Activated naive CD8-positive, alpha-beta T cell treated with anti-CD3 and anti-CD28 coated beads, Interleukin-2, amount 10 ng/mL, durations not matched to agents 7 days and 5 days (primary cell): ENCODE data around the gene FOXO1. TPM values are rescaled to one million over a fixed set of nuclear protein-coding genes. Genes with fewer than 3 reads are reported as not detected.
"Not testable (repeated sequence)": the region's sequence is repeated elsewhere in the genome, so short reads cannot be mapped to it uniquely, and the experiment has no call there.

Experiments used
- ATAC-seq: fragments of 150-1000 bp; cut with Tn5 transposase; one replicate; pipeline ENCODE4 v1.10.0; 2021; ENCODE audit warnings: low read depth, moderate library complexity
- POLR2A ChIA-PET: fragments of 350-600 bp; sonication (Branson Sonifier 250); formaldehyde crosslinking; loops from one replicate; lab custom pipeline; 2021; ENCODE audit warnings: antibody characterized with exemption; lab: Charles Lee
- DNase-seq: peaks from one replicate; pipeline ENCODE4 v3.0.0; 2021
- H3K27ac Mint-ChIP-seq: one replicate; pipeline ENCODE4 v1.8.0; 2022; ENCODE audit warnings: mild to moderate bottlenecking, mixed read lengths
- H3K27me3 Mint-ChIP-seq: one replicate; pipeline ENCODE4 v1.8.0; 2022; ENCODE audit warnings: mild to moderate bottlenecking, moderate library complexity, mixed read lengths
- H3K36me3 Mint-ChIP-seq: one replicate; pipeline ENCODE4 v1.8.0; 2021; ENCODE audit warnings: mild to moderate bottlenecking, mixed read lengths
- H3K4me1 Mint-ChIP-seq: one replicate; pipeline ENCODE4 v1.8.0; 2021; ENCODE audit warnings: mixed read lengths
- H3K4me3 Mint-ChIP-seq: one replicate; pipeline ENCODE4 v1.8.0; 2022; ENCODE audit warnings: mild to moderate bottlenecking, moderate library complexity, mixed read lengths
- H3K9me3 Mint-ChIP-seq: one replicate; pipeline ENCODE4 v1.8.0; 2021; ENCODE audit warnings: mixed read lengths
- total RNA-seq, 2 experiments: library from RNA; stranded (reverse); gene quantifications; one replicate each; pipeline ENCODE4 v1.2.3, GENCODE V29; 2021

Gene FOXO1
- total RNA-seq, 2 experiments from 2014 or later: 36.7 to 39.8 TPM

GRCh38 chr13:40676007-40676406 is 9.6 kb upstream of the FOXO1 start:
- DNase-seq (no peak), ATAC-seq (no peak)
- H3K4me1 Mint-ChIP-seq: peaks cover 10% of the 10 kb centered on the region
- H3K27ac Mint-ChIP-seq: no peak overlapping the region
- no peaks in the 10 kb centered on the region for H3K27me3 Mint-ChIP-seq
- H3K36me3 Mint-ChIP-seq: no peaks in the 10 kb centered on the region
- H3K9me3 Mint-ChIP-seq: peaks cover 1% of the 10 kb centered on the region
- H3K4me3 Mint-ChIP-seq: no peak overlapping the region
- POLR2A ChIA-PET: no interaction called here

DNA sequence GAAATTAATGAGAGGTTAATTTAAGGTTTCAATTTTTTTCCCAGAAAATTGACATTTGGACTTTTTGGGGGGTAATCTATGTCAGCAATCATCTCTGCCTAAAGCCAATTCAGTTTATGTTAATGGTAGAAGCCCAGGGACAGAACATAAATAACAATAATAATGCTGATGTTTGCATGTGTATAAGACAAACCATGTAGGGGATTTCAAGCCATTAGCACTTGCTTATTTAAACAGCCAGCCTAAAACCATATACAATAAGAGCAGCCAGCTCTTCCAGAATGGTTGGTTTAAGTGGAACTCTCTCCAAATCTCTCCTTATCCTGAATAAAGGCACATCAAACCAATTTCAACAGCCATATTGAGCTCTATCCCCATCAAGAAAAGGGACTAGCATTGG is 7.0 kb upstream of the FOXO1 start:
- ATAC-seq (no peak), DNase-seq (no peak)
- H3K4me1 Mint-ChIP-seq: peaks cover 16% of the 10 kb centered on the region
- no peak overlapping the region for H3K27ac Mint-ChIP-seq
- no peak overlapping the region for H3K4me3 Mint-ChIP-seq
- peaks cover 1% of the 10 kb centered on the region for H3K9me3 Mint-ChIP-seq
- H3K27me3 Mint-ChIP-seq: no peaks in the 10 kb centered on the region
- POLR2A ChIA-PET: interaction anchor here (0.7 kb wide), 1 partner anchor 93 kb away, joined by 3 read pairs; no protein-coding TSS in a partner anchor
- H3K36me3 Mint-ChIP-seq: no peaks in the 10 kb centered on the region

DNA sequence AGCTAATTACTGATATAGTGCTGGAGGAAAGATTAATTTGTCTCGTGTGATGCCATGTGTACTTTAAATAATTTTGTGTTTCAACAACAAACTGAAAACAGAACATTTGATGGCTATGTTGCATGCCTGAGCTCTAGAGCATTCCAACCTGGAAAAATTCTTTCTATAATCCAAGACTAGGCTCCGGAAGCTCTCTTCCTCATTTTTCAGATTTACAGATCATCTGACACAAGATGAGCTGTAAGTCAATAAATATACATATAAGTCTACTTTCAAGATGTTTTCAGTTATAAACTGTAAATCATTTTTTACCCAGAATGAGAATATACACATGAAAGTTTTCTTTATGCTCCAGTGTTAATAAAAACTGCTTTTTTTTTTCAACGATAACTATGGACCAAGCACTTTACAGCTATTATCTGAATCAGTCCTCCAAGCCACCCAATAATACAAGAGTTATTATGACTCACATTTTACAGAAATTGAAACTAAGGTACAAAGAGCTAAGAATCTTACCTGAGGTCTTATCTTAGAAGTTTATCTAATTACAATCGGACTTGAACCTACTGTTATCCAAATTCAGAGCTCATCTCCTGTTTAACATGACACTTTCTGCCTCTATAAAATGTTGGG is 6.4 kb upstream of the FOXO1 start:
- H3K4me1 Mint-ChIP-seq: peaks cover 21% of the 10 kb centered on the region
- DNase-seq (no peak), ATAC-seq (no peak)
- POLR2A ChIA-PET: interaction anchor here (0.7 kb wide), 1 partner anchor 94 kb away, joined by 3 read pairs; no protein-coding TSS in a partner anchor
- no peaks in the 10 kb centered on the region for H3K36me3 Mint-ChIP-seq
- H3K27ac Mint-ChIP-seq: no peak overlapping the region
- H3K9me3 Mint-ChIP-seq: peaks cover 1% of the 10 kb centered on the region
- no peak overlapping the region for H3K4me3 Mint-ChIP-seq
- no peaks in the 10 kb centered on the region for H3K27me3 Mint-ChIP-seq

- Mint-ChIP-seq H3K4me3 (no peak overlapping the region), H3K27me3 (no peaks in the 10 kb centered on the region), H3K9me3 (peaks cover 1% of the 10 kb centered on the region), H3K4me1 (peaks cover 28% of the 10 kb centered on the region), H3K27ac (no peak overlapping the region), H3K36me3 (no peaks in the 10 kb centered on the region)
- DNase-seq (no peak), ATAC-seq (no peak)
- POLR2A ChIA-PET: no interaction called here
Measured at GRCh38 chr13:40671956-40672764, 5.7 kb upstream of the FOXO1 start.

DNA sequence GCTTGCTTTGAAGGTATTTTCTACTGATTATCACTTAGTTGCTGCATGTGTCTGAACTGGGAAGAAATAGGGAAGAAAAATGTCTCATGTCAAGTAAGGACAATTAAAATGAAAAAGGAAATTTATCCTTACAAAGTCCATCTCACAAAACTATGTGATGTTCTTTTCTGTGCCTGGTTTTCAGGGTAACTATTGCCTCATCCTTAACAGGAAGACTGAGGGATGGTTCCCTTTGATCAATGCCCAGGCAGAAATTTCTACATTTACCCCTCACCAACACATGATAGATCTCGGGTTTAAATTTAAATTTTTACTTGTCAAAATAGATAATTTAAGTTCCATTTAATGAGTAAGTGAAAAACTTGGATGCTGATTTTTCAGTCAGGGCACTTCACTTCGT is 3.9 kb upstream of the FOXO1 start:
- Mint-ChIP-seq H3K27ac (no peak overlapping the region), H3K36me3 (no peaks in the 10 kb centered on the region), H3K4me1 (peaks cover 28% of the 10 kb centered on the region), H3K9me3 (peaks cover 1% of the 10 kb centered on the region), H3K4me3 (no peak overlapping the region), H3K27me3 (no peaks in the 10 kb centered on the region)
- ATAC-seq (no peak), DNase-seq (no peak)
- POLR2A ChIA-PET: no interaction called here

DNA sequence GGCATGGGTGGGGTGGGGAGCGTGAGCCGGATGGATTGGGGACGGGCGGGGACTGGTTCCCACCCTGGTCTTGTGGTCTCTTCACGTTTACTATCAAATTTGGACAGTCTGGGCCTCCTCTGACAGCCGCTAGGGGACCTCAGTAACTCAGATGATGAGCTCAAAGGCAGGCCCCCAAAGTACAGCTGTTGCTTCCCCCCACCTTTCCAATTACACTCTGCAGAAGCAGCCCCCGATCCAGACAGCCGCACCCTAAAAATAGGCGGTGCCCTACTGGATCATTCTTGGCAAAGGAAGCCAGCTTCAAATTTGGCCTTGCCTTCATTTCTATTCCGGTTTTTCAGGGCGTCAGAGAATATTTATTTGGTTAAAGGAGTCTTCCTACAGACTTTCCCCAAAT is 1.9 kb upstream of the FOXO1 start:
- no peaks in the 10 kb centered on the region for H3K27me3 Mint-ChIP-seq
- POLR2A ChIA-PET: interaction anchor here (1.0 to 1.8 kb wide), 3 partner anchors 279 to 599 kb away, joined by 3 to 7 read pairs (median 5); no protein-coding TSS in a partner anchor
- H3K4me3 Mint-ChIP-seq: peak overlapping the region; percentile 90
- H3K36me3 Mint-ChIP-seq: peaks cover under 1% of the 10 kb centered on the region
- peaks cover 31% of the 10 kb centered on the region for H3K4me1 Mint-ChIP-seq
- no peak for ATAC-seq
- DNase-seq: peak; percentile 43
- peak overlapping the region; percentile 40 for H3K27ac Mint-ChIP-seq
- H3K9me3 Mint-ChIP-seq: no peaks in the 10 kb centered on the region

- ATAC-seq (no peak), DNase-seq (no peak)
- Mint-ChIP-seq H3K36me3 (peaks cover 2% of the 10 kb centered on the region), H3K27ac (peak overlapping the region; percentile 84), H3K4me3 (peak overlapping the region; percentile 90), H3K4me1 (peaks cover 32% of the 10 kb centered on the region), H3K9me3 (no peaks in the 10 kb centered on the region), H3K27me3 (no peaks in the 10 kb centered on the region)
- POLR2A ChIA-PET: interaction anchor here (1.4 to 1.8 kb wide), 2 partner anchors 279 to 598 kb away, joined by 5 to 7 read pairs; no protein-coding TSS in a partner anchor
Measured at GRCh38 chr13:40667622-40667978, 1.2 kb upstream of the FOXO1 start.

GRCh38 chr13:40666933-40667621 is 636 bp upstream of the FOXO1 start:
- Mint-ChIP-seq H3K36me3 (peaks cover 4% of the 10 kb centered on the region), H3K27me3 (no peaks in the 10 kb centered on the region), H3K27ac (peak overlapping the region; percentile 86), H3K4me3 (peak overlapping the region; percentile 90), H3K9me3 (no peaks in the 10 kb centered on the region), H3K4me1 (peaks cover 34% of the 10 kb centered on the region)
- DNase-seq: peak; percentile 65
- POLR2A ChIA-PET: interaction anchor here (1.4 to 1.8 kb wide), 2 partner anchors 278 to 598 kb away, joined by 5 to 7 read pairs; no protein-coding TSS in a partner anchor
- ATAC-seq: peak; percentile 13

DNA sequence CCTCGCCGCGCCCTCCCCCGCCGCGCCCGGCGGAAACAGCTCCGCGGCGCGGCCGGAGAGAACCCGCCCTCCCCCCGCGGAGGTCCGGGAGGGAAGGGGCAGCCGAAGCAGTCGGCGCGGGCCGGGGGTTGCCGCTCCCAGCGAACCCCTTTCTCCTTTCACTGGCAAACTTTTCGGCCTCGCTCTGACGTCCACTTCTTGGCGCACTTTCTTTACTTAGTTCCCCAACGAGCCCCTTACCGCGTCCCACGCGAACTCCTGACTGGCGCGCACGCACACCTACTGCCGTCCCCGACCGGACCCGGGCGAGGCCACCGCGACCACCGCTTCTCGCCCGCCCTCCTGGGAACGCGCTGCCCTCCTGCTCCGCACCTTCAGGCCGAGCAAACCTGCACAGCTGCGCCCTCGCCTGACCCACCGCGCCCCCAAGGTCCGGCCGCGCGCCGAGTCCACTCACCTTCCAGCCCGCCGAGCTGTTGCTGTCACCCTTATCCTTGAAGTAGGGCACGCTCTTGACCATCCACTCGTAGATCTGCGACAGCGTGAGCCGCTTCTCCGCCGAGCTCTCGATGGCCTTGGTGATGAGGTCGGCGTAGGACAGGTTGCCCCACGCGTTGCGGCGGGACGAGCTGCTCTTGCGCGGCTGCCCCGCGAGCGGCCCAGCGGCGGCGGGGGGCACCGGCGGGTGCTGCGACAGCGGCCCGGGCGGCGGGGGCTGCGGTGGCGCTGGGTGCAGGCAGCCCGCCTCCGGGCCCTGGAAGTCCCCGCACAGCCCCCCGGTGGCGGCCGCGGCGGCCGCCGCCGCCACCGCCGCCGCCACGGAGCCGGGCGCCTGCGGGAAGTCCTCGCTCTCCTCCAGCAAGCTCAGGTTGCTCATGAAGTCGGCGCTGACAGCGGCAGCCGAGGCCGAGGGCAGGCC is 1.1 kb downstream of the FOXO1 start:
- Mint-ChIP-seq H3K27ac (peak overlapping the region; percentile 92), H3K4me3 (peak overlapping the region; percentile 90), H3K9me3 (no peaks in the 10 kb centered on the region), H3K27me3 (no peaks in the 10 kb centered on the region), H3K4me1 (peaks cover 46% of the 10 kb centered on the region), H3K36me3 (peaks cover 11% of the 10 kb centered on the region)
- POLR2A ChIA-PET: interaction anchor here (0.8 to 3.6 kb wide), 24 partner anchors 10 to 979 kb away, joined by 3 to 28 read pairs (median 5); no protein-coding TSS in a partner anchor
- DNase-seq: peak; percentile 74
- peak; percentile 7 for ATAC-seq

DNA sequence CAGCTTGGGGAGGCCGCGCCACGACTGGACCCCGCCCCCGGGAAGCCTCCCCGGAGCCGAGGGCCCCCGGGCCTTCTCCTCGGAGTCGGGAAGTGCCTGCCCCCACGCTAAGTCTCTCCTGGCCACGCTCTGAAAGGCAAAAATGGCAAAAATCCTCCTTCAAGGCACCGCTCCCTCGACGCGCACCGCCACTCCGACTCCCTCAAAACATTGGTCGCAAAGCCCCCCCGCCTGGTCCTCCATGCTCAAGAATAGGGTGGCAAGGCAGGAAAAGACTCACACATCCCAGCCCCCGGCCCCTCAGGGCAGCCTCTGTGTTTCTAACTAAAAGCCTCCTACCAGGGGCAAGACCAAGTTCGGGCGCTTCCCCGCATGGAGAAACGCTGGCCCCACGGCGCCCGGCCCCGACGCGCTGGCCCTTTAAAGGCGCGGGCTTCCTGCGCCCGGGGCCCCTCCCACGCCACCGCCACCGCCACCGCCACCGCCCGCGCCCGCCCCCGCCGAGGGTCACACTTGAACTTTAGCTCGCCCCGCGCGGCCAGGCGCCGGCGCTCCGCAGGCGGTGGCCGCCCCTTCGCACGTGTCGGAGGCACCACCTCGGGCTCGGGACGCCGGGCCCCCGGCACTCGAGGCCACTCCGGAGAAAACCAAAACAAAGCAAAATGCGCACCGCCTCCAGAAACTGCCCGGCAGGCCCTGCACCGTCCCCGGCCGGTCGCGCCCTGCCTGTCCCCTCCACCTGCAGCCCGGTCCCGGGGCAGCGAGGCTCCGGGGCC is 1.9 kb downstream of the FOXO1 start:
- peaks cover 49% of the 10 kb centered on the region for H3K4me1 Mint-ChIP-seq
- DNase-seq: peak; percentile 83
- H3K27me3 Mint-ChIP-seq: no peaks in the 10 kb centered on the region
- peak; percentile 16 for ATAC-seq
- no peaks in the 10 kb centered on the region for H3K9me3 Mint-ChIP-seq
- peak overlapping the region; percentile 86 for H3K4me3 Mint-ChIP-seq
- peaks cover 12% of the 10 kb centered on the region for H3K36me3 Mint-ChIP-seq
- peak overlapping the region; percentile 90 for H3K27ac Mint-ChIP-seq
- POLR2A ChIA-PET: interaction anchor here (0.6 to 3.6 kb wide), 23 partner anchors 9 to 595 kb away, joined by 3 to 28 read pairs (median 5); no protein-coding TSS in a partner anchor

DNA sequence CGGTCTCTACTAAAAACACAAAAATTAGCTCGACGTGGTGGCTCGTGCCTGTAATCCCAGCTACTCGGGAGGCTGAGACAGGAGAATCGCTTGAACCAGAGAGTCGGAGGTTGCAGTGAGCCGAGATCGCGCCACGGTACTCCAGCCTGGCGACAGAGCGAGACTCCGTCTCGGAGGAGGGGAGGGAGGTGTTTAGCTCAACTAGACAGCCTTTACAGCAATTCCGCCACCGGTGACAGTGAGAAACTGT is 2.4 kb downstream of the FOXO1 start:
- not testable (repeated sequence) for H3K9me3 Mint-ChIP-seq, DNase-seq, H3K27me3 Mint-ChIP-seq
- POLR2A ChIA-PET: interaction anchor here (0.6 to 3.6 kb wide), 17 partner anchors 8 to 595 kb away, joined by 3 to 28 read pairs (median 8); no protein-coding TSS in a partner anchor
- H3K4me3 Mint-ChIP-seq: peak overlapping the region; percentile 86
- peak overlapping the region; percentile 90 for H3K27ac Mint-ChIP-seq
- ATAC-seq: peak; percentile 41
- H3K36me3 Mint-ChIP-seq: peaks cover 12% of the 10 kb centered on the region
- peaks cover 53% of the 10 kb centered on the region for H3K4me1 Mint-ChIP-seq

DNA sequence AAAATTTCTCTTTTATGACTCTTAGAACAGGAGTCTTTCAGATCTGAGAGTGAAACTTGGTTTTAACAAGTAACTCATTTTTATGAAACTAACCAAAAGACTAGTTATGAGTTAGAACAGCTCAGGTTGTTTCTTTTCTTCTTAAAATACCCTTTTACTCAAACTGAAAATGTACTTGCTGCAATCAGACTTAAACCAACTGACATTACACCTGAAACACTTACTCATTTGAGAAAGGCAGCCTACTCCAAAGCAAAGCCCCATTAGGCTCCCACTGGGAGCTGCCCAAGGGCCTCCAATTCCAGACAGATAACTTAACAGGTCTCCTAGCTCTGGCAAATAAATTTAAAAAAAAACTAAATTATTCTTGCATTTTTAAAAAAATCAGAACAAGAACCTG is 3.6 kb downstream of the FOXO1 start:
- DNase-seq (no peak), ATAC-seq (no peak)
- H3K36me3 Mint-ChIP-seq: peaks cover 19% of the 10 kb centered on the region
- H3K27me3 Mint-ChIP-seq: no peaks in the 10 kb centered on the region
- H3K4me1 Mint-ChIP-seq: peaks cover 52% of the 10 kb centered on the region
- H3K27ac Mint-ChIP-seq: peak overlapping the region; percentile 90
- H3K4me3 Mint-ChIP-seq: peak overlapping the region; percentile 86
- POLR2A ChIA-PET: interaction anchor here (0.8 to 3.6 kb wide), 4 partner anchors 18 to 476 kb away, joined by 3 to 26 read pairs (median 4); no protein-coding TSS in a partner anchor
- H3K9me3 Mint-ChIP-seq: peaks cover 5% of the 10 kb centered on the region
